Urinary bladder (tissue), 4 donors: ENCODE results near the gene EPHA2. TPM values are rescaled to one million over a fixed set of nuclear protein-coding genes. Genes with fewer than 3 reads are reported as not detected.

ENCODE experiments used
- DNase-seq: peaks from one replicate; pipeline ENCODE4 v3.0.0-alpha.2; 2015; ENCODE audit errors: extremely low spot score
- H3K27ac ChIP-seq: one replicate; pipeline ENCODE4 v1.5.1; 2013; ENCODE audit warnings: low read depth, mild to moderate bottlenecking, moderate library complexity
- H3K36me3 ChIP-seq: one replicate; pipeline ENCODE4 v1.6.1; 2013; ENCODE audit warnings: mild to moderate bottlenecking, moderate library complexity; ENCODE audit not compliant: insufficient read depth
- H3K4me1 ChIP-seq: one replicate; pipeline ENCODE4 v1.6.1; 2013; ENCODE audit warnings: mild to moderate bottlenecking, moderate library complexity; ENCODE audit not compliant: insufficient read depth
- H3K4me3 ChIP-seq: one replicate; pipeline ENCODE4 v1.5.1; 2013; ENCODE audit warnings: low read depth, low read length
- WGBS: extraction: QIAGEN DNeasy Blood & Tissue Kit; methylation state at CpG from one replicate; pipeline ENCODE4 v1.1.7; 2013; 5-methylcytosine and 5-hydroxymethylcytosine counted together
- polyA plus RNA-seq: library from polyadenylated mRNA; stranded (reverse); fragments of 200-250 nt; gene quantifications from one replicate; pipeline ENCODE4 v1.2.3, GENCODE V29; 2013
- total RNA-seq: library from RNA; depleted of rRNA; stranded (reverse); fragments of >200 nt; gene quantifications from one replicate; pipeline ENCODE4 v1.2.3, GENCODE V29; 2014
- donor health status: healthy with polysubstance abuse.
- donor health status: healthy.

EPHA2 gene
- total and polyA plus RNA-seq, 2 donors = 11.3 to 16.2 TPM

DNA sequence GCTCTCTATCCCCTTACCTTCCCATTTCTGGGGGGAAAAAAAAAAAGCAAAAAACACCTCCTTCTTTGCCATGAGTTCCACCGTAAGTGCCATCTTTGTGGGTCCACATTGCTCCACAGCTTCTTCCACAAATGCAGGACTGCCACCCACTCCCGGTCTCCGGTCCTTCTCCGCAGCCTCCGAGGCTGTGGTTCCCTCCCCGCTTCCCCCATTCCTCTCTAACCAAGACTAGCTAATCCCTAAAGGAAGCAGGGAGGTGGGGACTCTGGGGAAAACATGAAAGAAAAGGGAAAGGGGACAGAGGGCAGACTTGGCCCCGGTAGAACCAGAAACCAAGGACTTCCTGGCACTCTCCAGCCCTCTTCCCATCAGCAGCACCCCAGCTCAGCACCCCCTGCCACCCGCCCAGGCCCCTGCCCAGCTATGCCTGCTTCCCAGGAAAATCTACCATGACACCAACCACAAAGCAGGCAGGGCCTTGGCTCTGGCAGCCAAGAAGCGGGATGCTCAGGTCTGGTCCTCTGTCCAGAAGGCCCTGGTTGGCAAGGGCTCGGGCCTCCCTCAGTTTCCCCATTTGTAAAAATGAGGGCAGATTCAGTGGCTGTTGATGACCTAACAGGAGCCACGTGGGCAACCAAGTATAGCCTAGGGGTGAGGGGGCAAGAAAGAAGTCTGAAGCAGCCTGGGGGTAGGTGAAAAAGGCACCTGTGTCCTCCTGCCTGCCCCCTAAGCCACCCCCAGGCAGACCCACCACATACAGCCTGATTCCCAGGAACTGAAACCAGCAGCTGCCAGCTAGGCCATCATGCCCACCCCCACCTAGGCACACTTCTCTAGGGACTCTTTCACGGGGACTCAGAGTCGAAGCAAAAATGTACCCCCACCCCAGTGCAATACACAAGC is 2.5 kb downstream of the EPHA2 start:
- H3K36me3 ChIP-seq = no peaks in the 10 kb centered on the region
- 71% methylated on average over 13 of the region's 13 CpGs for WGBS
- no peak overlapping the region for H3K4me3 ChIP-seq
- no peaks in the 10 kb centered on the region for H3K4me1 ChIP-seq
- DNase-seq = no peak
- no peak overlapping the region for H3K27ac ChIP-seq

DNA sequence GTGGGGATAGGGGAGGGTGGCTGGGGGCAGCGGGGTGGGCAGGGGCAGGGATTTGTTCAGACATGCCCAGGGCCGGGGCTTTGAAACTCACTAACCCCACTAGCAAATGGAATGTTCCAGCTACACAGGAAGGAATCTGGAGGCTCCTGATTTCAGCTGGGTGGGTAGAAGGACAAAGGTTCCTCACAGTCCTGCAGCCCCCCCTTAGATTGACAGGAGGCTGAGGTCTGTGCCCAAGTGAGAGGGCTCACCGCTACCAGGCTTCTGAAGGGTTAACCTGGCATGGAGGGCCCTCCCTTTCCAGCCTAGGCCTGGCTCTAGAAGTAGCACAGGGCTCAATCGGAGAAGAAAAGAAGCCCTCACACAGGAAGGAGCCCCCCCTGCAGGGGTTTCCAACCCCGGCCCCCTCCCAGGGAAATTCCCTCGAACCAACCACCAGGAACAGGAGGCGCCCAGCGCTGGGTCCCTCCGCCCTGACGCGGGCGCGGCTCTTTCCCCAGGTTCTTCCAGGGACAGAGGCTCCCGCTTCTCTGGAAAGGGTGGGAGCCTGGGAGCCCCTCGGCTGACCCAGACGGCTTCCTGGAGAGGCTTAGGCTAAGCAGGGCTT is 3.3 kb downstream of the EPHA2 start:
- Histone ChIP-seq H3K27ac (no peak overlapping the region), H3K4me3 (no peak overlapping the region), H3K36me3 (no peaks in the 10 kb centered on the region), H3K4me1 (no peaks in the 10 kb centered on the region)
- DNase-seq = no peak
- WGBS = 67% methylated on average over 16 of the region's 16 CpGs

DNA sequence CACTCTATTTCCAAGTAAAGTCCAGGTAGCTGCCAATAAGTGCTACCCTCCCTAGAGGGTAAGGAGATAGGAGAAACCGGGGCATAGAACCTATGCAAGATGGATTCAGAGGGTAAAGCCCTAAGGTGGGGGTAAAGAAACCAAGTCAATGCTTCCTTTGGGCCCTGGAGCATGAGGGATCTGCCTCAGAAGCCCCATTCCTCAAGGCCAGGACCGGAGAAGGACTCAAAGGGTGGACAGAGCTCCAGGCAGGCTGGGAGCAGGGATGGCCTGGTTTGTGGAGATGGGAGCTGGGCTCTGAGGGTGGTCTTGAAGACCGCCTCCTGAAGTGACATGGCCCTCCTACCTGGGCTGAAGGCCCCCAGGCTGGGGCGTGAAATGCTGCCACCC is 3.9 kb downstream of the EPHA2 start:
- H3K4me1 ChIP-seq = no peaks in the 10 kb centered on the region
- DNase-seq = no peak
- H3K36me3 ChIP-seq = no peaks in the 10 kb centered on the region
- H3K27ac ChIP-seq = no peak overlapping the region
- no peak overlapping the region for H3K4me3 ChIP-seq
- WGBS = 87% methylated on average over 4 of the region's 4 CpGs

DNA sequence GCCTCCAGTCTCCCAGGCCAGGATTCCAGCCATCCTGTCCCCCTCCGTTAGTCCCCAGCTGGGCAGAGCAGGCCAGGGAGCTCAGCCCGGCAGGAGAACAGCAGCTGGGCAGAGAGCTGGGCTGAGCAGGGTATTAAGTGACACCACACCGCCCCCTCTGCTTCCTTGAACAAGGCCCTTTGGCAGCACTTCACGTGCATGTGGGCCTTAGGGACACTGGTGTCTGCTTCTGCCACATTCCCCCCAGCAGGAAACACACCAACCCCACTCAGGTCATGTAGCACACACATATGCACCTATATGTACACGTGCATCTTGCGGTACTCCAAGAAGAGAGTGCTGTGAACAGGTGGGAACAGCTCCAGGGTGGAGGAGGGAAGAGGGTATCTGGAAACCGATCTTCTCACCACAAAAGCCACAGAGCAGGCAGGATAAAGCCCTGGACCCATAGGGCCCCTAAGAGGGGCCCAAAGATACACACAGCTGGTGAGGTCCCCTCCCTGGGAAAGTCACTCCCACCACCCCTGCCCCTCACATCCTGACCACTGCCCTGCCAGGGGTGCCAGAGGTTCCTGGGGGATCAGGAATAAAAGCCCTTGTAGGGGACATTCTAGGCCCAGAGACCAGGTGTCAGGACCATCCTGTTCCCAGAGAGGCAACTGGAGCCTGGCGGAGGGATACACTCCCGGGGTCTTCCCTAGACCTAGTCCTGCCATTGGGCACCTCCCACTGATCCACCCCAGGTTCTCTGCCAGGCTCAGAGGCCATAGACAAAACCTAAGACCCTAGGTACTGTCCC is 4.5 kb downstream of the EPHA2 start:
- no peaks in the 10 kb centered on the region for H3K36me3 ChIP-seq
- 75% methylated on average over 9 of the region's 9 CpGs for WGBS
- no peak for DNase-seq
- no peaks in the 10 kb centered on the region for H3K4me1 ChIP-seq
- H3K27ac ChIP-seq = no peak overlapping the region
- H3K4me3 ChIP-seq = no peak overlapping the region

DNA sequence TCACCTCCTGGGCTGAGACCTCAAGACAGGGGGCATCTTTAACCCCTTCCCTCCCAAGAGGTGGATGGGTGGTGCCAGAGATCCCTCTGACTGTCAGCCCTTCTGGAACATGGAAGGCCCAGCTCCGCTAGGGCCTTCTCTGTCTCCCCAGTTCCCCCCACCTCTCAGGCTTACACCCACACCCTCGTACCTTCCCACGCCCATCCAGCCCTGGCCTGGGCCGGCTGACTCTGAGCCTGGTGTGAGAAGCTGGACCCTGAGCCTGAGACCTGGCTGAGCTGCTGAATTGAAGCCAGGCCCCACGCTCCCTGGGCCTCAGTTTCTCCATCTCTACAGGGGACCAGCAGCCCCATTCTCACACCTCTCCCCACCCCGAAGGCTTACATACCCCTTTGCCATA is 5.4 kb downstream of the EPHA2 start:
- no peak for DNase-seq
- no peak overlapping the region for H3K4me3 ChIP-seq
- no peak overlapping the region for H3K27ac ChIP-seq
- no peaks in the 10 kb centered on the region for H3K4me1 ChIP-seq
- 87% methylated on average over 6 of the region's 6 CpGs for whole genome bisulfite sequencing
- H3K36me3 ChIP-seq = no peaks in the 10 kb centered on the region

DNA sequence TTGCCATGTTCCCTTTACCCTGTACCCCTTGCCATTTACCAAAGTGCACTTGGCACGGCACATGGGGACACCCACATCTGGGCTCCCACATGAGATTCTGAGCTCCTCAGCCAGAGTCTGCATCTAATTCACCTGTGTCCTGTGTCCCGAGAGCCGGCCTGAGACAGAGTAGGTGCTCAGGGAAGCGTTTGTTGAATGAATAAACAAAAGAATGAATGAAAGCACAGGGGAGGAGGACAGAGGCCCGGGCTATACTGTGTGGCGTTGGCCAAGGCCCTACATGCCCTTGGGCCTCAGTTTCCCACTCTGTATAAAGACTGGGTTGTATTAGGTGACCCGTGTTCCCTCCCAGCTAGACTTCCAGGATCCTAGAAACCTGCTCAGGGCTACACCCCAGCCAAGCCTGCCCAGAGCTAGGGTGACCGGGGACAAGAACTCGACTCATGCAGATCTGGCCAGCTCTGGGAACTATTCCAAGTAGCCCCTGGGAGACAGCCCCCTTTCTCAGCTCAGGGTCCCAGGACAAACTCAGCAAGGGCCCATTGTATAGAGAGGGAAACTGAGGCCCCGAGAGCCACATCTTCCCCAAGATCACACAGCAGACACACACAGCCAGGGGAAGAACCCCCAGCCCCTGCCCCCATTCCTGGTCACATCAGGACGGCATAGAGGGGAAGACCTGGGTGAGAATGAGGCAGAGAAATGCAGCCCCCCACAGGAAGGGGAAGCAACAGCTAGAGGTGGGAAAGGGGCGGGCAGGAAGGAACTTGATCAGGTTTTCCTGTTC is 6.0 kb downstream of the EPHA2 start:
- Histone ChIP-seq H3K4me1 (no peaks in the 10 kb centered on the region), H3K27ac (no peak overlapping the region)
- 84% methylated on average over 12 of the region's 12 CpGs for WGBS

DNA sequence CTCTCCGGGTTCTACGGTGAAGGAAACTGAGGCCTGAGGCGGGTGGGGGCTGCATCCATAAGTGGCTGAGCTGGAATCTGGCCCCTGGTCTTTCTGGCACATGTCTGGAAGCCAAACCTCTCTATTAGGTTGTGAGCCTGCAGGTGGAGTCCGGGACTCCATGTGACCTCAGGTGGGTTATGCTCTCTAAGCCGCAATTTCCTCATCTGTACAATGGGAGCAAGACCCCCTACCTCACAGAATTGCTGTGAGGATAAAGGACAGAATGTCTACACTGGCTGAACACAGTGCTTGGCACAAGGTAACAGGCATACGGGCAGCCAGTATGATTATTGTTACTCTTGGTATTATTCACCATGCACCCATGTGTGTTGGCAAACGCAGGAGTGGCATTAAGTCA is 6.7 kb downstream of the EPHA2 start:
- Histone ChIP-seq H3K27ac (no peak overlapping the region), H3K4me3 (no peak overlapping the region), H3K36me3 (no peaks in the 10 kb centered on the region), H3K4me1 (no peaks in the 10 kb centered on the region)
- no peak for DNase-seq
- WGBS = 97% methylated on average over 7 of the region's 7 CpGs

More for the DNA sequence above, 6.0 kb downstream of the EPHA2 start:
- Histone ChIP-seq H3K4me3 (no peak overlapping the region), H3K36me3 (no peaks in the 10 kb centered on the region)
- no peak for DNase-seq

DNA sequence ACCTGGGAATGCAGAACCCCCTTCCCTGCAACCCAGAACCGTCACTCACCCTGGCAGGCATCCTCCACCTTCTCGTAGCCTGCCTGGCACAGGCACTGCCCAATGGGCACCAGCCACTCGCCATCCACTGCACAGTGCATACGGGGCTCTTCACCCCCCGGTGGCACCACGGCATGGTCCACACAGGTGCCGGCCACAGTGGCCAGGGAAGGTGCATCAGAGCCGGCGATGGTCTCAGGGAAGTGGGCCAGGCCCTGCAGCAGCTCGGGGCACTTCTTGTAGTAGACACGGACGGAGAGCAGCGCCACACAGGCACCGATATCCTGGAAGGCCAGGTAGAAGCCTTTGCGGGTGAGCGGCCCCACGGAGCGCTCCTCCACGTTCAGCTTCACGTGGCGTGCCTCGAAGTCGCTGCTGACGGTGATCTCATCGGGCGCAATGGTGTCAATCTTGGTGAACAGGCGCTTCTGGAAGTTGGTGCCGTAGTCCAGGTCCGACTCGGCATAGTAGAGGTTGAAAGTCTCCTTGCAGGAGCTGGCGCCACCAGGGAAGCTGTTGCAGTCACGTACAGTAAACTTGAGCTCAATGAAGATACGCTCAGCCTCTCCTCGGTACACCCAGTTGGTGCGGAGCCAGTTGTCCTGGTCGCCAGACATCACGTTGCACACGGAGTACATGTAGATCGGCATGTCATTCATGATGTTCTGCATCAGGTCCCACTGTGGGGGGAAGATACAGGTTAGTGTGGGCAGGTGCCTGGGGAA is 7.4 kb downstream of the EPHA2 start:
- no peaks in the 10 kb centered on the region for H3K4me1 ChIP-seq
- WGBS = 95% methylated on average over 39 of the region's 39 CpGs

DNA sequence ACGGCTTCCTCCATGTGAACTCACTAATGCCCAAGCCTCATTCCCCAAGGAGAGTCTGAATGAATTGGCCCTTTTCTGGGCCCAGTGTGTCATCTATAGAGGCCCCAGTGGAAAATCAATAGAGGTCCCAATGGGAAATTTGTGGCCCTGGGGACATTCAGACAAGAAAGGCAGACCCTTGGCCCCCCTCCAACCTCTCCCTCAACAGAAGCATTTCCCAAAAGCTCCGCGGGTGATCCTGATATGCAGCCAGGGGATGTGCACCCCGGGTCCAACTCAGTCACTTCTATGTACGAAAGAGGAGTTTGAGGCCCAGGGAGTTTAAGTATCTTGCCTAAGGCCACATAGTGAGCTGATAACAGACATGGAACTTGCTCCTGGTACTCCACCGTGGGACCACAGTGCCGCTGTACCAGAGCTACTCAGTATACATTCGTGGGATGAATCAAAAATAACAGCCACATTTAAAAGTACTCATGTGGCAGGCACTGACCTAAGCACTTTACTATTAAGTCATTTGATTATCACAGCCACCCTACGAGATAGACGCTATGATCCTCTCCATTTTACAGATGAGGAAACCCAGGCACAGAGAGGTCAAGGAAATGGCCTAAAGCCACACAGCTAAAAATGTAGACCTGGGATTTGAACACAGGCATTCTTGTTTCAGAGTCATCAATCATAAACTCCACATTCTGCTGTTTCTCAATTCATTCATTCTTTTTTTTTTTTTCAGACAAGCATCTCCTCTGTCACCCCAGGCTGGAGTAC is 8.5 kb downstream of the EPHA2 start:
- Histone ChIP-seq H3K27ac (no peak overlapping the region), H3K36me3 (no peaks in the 10 kb centered on the region), H3K4me1 (no peaks in the 10 kb centered on the region), H3K4me3 (no peak overlapping the region)
- WGBS = 78% methylated on average over 10 of the region's 10 CpGs
- DNase-seq = no peak

More for the DNA sequence above, 7.4 kb downstream of the EPHA2 start:
- Histone ChIP-seq H3K36me3 (no peaks in the 10 kb centered on the region), H3K27ac (no peak overlapping the region), H3K4me3 (no peak overlapping the region)
- DNase-seq = no peak

DNA sequence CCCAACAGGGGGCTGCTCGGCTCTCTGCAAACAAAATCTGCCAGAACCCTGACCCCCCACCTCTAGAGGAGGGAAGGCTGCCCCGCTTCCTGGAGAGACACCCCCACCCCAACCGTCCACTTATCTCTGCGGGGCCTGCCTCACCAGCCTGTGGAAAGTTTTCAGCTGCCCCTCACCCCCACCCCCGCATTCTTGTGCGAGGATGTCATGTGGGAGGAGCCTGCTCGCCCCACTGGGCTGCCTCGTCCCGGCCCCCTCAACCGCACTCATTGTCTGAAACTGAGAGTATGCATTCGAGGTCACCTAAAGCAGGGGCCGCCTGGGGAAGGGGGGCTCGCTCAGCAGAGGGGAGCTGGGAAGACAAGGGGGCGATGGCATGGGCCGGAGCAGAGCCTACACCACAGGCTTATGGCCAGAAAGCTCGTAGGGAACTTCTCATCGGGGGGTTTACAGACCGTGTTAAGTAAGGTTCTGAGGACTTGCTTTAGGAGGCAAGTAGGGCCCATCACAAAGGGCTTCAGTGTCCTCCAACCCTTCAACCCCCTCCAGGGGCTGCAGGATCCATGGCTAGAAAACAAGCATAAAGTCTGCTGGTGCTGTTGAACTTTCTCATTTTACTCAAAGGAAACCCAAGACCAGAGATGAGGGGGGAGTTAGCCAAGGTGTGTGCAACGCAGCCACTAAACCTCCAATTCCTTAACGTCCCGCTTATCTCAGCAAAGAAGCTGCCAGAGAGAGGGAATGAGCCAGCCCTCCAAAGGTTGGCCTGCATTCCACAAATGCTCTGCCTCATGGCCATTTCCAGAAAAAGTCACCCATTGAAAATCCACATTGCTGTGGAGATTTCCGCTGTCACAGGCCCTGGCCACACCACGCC is 9.4 kb downstream of the EPHA2 start:
- 27% methylated on average over 23 of the region's 23 CpGs for WGBS
- Histone ChIP-seq H3K4me1 (no peaks in the 10 kb centered on the region), H3K27ac (no peak overlapping the region), H3K4me3 (peak overlapping the region; percentile 3), H3K36me3 (no peaks in the 10 kb centered on the region)
- DNase-seq = peak; percentile 81

DNA sequence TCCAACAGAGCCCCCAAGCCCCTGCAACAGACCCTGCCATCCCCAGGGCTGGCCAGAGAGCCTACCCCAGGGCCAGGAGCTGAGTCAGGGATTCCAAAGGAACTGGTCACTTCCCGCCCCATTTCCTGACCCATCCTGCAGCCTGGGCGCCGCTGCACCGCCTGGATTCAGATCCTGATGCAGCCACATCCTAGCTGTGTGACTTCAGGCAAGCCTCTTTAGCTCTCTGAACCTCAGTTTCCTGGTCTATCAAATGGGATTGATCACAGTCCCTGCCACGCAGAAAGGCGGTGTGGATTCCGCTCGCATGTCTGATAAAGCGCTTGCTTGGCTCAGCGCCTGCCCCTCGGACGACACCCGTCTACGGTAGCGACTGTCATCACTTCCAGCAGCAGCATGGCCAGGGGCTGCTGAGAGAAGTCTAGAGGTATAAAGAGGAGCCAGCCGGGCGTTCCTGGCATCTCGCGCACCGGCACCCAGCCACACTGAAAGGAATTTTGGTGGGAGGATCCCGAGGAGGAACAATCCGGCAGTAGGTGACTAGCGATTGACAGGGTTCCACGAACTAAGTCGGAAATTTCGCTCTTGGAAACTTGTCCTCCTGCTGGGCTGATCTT is 10.1 kb downstream of the EPHA2 start:
- no peak for DNase-seq
- Histone ChIP-seq H3K4me3 (peak overlapping the region; percentile 3), H3K36me3 (no peaks in the 10 kb centered on the region), H3K27ac (peak overlapping the region; percentile 29), H3K4me1 (no peaks in the 10 kb centered on the region)
- 16% methylated on average over 26 of the region's 26 CpGs for WGBS
